ENCODE results near the gene MGMT. TPM values are rescaled to one million over a fixed set of nuclear protein-coding genes. Genes with fewer than 3 reads are reported as not detected.

MGMT gene
- total and polyA plus RNA-seq, 5 donors from 2014 or later = 18.7 to 48.0 (median 35.2) TPM

- Mint-ChIP-seq H3K36me3 (peaks cover 8% of the 10 kb centered on the region), H3K4me1 (peaks cover 3 to 40% (median 10%) of the 10 kb centered on the region in 4 donors), H3K9me3 (peaks cover 0 to 2% (median 0%) of the 10 kb centered on the region in 7 donors), H3K27me3 (no peaks in the 10 kb centered on the region), H3K27ac (no peak overlapping the region), H3K4me3 (no peak overlapping the region)
- no peaks in the 10 kb centered on the region for H3K27me3 ChIP-seq (ENCODE audit: control insufficient read depth, insufficient read depth, low read length)
- no peaks in the 10 kb centered on the region for H3K9me3 ChIP-seq (ENCODE audit: control insufficient read depth in 2 of 2, low read length in 2 of 2)
- no peak overlapping the region for H3K4me3 ChIP-seq (ENCODE audit: low read depth, low read length)
- no peak for ATAC-seq (ENCODE audit: low read depth in 2 of 2)
- DNase-seq = no peak
- H3K4me1 ChIP-seq (ENCODE audit: control insufficient read depth, insufficient read depth, low read length, poor library complexity, severe bottlenecking) = no peaks in the 10 kb centered on the region
- no peaks in the 10 kb centered on the region for H3K36me3 ChIP-seq (ENCODE audit: control insufficient read depth, insufficient read depth, low read length)
- no peak overlapping the region for H3K27ac ChIP-seq (ENCODE audit: insufficient read depth, low read length, poor library complexity, severe bottlenecking)
Measured at GRCh38 chr10:129516846-129517679, 50.0 kb downstream of the MGMT start.

GRCh38 chr10:129517680-129518057 lies 50.6 kb downstream of the MGMT start:
- Mint-ChIP-seq H3K9me3 (peaks cover 0 to 2% (median 0%) of the 10 kb centered on the region in 7 donors), H3K27me3 (no peaks in the 10 kb centered on the region), H3K27ac (peak overlapping the region in 1 of 3 donors; percentile 60), H3K4me3 (no peak overlapping the region), H3K36me3 (peaks cover 8% of the 10 kb centered on the region), H3K4me1 (peaks cover 3 to 36% (median 8%) of the 10 kb centered on the region in 4 donors)
- Histone ChIP-seq H3K36me3 (ENCODE audit: control insufficient read depth, insufficient read depth, low read length) (no peaks in the 10 kb centered on the region), H3K27ac (ENCODE audit: insufficient read depth, low read length, poor library complexity, severe bottlenecking) (no peak overlapping the region), H3K4me1 (ENCODE audit: control insufficient read depth, insufficient read depth, low read length, poor library complexity, severe bottlenecking) (no peaks in the 10 kb centered on the region), H3K27me3 (ENCODE audit: control insufficient read depth, insufficient read depth, low read length) (no peaks in the 10 kb centered on the region), H3K9me3 (ENCODE audit: control insufficient read depth in 2 of 2, low read length in 2 of 2) (no peaks in the 10 kb centered on the region), H3K4me3 (ENCODE audit: low read depth, low read length) (no peak overlapping the region)
- ATAC-seq (ENCODE audit: low read depth in 2 of 2) = no peak
- DNase-seq = no peak

- Mint-ChIP-seq H3K36me3 (peaks cover 8% of the 10 kb centered on the region), H3K27ac (no peak overlapping the region), H3K4me1 (peaks cover 0 to 24% (median 7%) of the 10 kb centered on the region in 4 donors), H3K27me3 (no peaks in the 10 kb centered on the region), H3K4me3 (no peak overlapping the region), H3K9me3 (peaks cover 0 to 2% (median 0%) of the 10 kb centered on the region in 7 donors)
- ATAC-seq (ENCODE audit: low read depth in 2 of 2) (no peak), DNase-seq (no peak)
- Histone ChIP-seq H3K4me1 (ENCODE audit: control insufficient read depth, insufficient read depth, low read length, poor library complexity, severe bottlenecking) (no peaks in the 10 kb centered on the region), H3K9me3 (ENCODE audit: control insufficient read depth in 2 of 2, low read length in 2 of 2) (no peaks in the 10 kb centered on the region), H3K4me3 (ENCODE audit: low read depth, low read length) (no peak overlapping the region), H3K27ac (ENCODE audit: insufficient read depth, low read length, poor library complexity, severe bottlenecking) (no peak overlapping the region), H3K27me3 (ENCODE audit: control insufficient read depth, insufficient read depth, low read length) (no peaks in the 10 kb centered on the region), H3K36me3 (ENCODE audit: control insufficient read depth, insufficient read depth, low read length) (no peaks in the 10 kb centered on the region)
Measured at GRCh38 chr10:129518793-129519192, 51.8 kb downstream of the MGMT start.

GRCh38 chr10:129520440-129521080 lies 53.5 kb downstream of the MGMT start:
- ATAC-seq (ENCODE audit: low read depth in 2 of 2) = no peak
- Mint-ChIP-seq H3K27ac (no peak overlapping the region), H3K4me1 (peaks cover 5 to 14% (median 8%) of the 10 kb centered on the region in 4 donors), H3K9me3 (peaks cover 0 to 3% (median 0%) of the 10 kb centered on the region in 7 donors), H3K36me3 (peaks cover 11% of the 10 kb centered on the region), H3K4me3 (no peak overlapping the region), H3K27me3 (no peaks in the 10 kb centered on the region)
- no peaks in the 10 kb centered on the region for H3K27me3 ChIP-seq (ENCODE audit: control insufficient read depth, insufficient read depth, low read length)
- no peaks in the 10 kb centered on the region for H3K36me3 ChIP-seq (ENCODE audit: control insufficient read depth, insufficient read depth, low read length)
- H3K4me3 ChIP-seq (ENCODE audit: low read depth, low read length) = no peak overlapping the region
- H3K27ac ChIP-seq (ENCODE audit: insufficient read depth, low read length, poor library complexity, severe bottlenecking) = no peak overlapping the region
- DNase-seq = no peak
- no peaks in the 10 kb centered on the region for H3K4me1 ChIP-seq (ENCODE audit: control insufficient read depth, insufficient read depth, low read length, poor library complexity, severe bottlenecking)
- H3K9me3 ChIP-seq (ENCODE audit: control insufficient read depth in 2 of 2, low read length in 2 of 2) = no peaks in the 10 kb centered on the region

- H3K4me3 ChIP-seq (ENCODE audit: low read depth, low read length) = no peak overlapping the region
- no peak overlapping the region for H3K27ac ChIP-seq (ENCODE audit: insufficient read depth, low read length, poor library complexity, severe bottlenecking)
Measured at GRCh38 chr10:129521161-129522025, 54.4 kb downstream of the MGMT start.

GRCh38 chr10:129522041-129522585 lies 55.1 kb downstream of the MGMT start:
- Mint-ChIP-seq H3K36me3 (peaks cover 7% of the 10 kb centered on the region), H3K9me3 (peaks cover 0 to 3% (median 0%) of the 10 kb centered on the region in 7 donors), H3K4me3 (no peak overlapping the region), H3K27me3 (no peaks in the 10 kb centered on the region), H3K27ac (no peak overlapping the region), H3K4me1 (peaks cover 5 to 11% (median 8%) of the 10 kb centered on the region in 4 donors)
- DNase-seq (no peak), ATAC-seq (ENCODE audit: low read depth in 2 of 2) (no peak)
- Histone ChIP-seq H3K27ac (ENCODE audit: insufficient read depth, low read length, poor library complexity, severe bottlenecking) (no peak overlapping the region), H3K4me3 (ENCODE audit: low read depth, low read length) (no peak overlapping the region), H3K27me3 (ENCODE audit: control insufficient read depth, insufficient read depth, low read length) (no peaks in the 10 kb centered on the region), H3K4me1 (ENCODE audit: control insufficient read depth, insufficient read depth, low read length, poor library complexity, severe bottlenecking) (no peaks in the 10 kb centered on the region), H3K36me3 (ENCODE audit: control insufficient read depth, insufficient read depth, low read length) (no peaks in the 10 kb centered on the region), H3K9me3 (ENCODE audit: control insufficient read depth in 2 of 2, low read length in 2 of 2) (no peaks in the 10 kb centered on the region)

More at GRCh38 chr10:129521161-129522025, 54.4 kb downstream of the MGMT start:
- H3K36me3 Mint-ChIP-seq = peaks cover 7% of the 10 kb centered on the region
- H3K9me3 ChIP-seq (ENCODE audit: control insufficient read depth in 2 of 2, low read length in 2 of 2) = no peaks in the 10 kb centered on the region
- H3K4me1 Mint-ChIP-seq = peaks cover 5 to 11% (median 8%) of the 10 kb centered on the region in 4 donors
- H3K9me3 Mint-ChIP-seq = peaks cover 0 to 3% (median 0%) of the 10 kb centered on the region in 7 donors
- ATAC-seq (ENCODE audit: low read depth in 2 of 2) (no peak), DNase-seq (no peak)
- no peaks in the 10 kb centered on the region for H3K4me1 ChIP-seq (ENCODE audit: control insufficient read depth, insufficient read depth, low read length, poor library complexity, severe bottlenecking)
- no peaks in the 10 kb centered on the region for H3K36me3 ChIP-seq (ENCODE audit: control insufficient read depth, insufficient read depth, low read length)
- no peak overlapping the region for H3K27ac Mint-ChIP-seq
- H3K27me3 ChIP-seq (ENCODE audit: control insufficient read depth, insufficient read depth, low read length) = no peaks in the 10 kb centered on the region
- no peaks in the 10 kb centered on the region for H3K27me3 Mint-ChIP-seq
- no peak overlapping the region for H3K4me3 Mint-ChIP-seq

GRCh38 chr10:129523031-129523722 lies 56.1 kb downstream of the MGMT start:
- H3K36me3 ChIP-seq (ENCODE audit: control insufficient read depth, insufficient read depth, low read length) = no peaks in the 10 kb centered on the region
- DNase-seq = no peak
- Mint-ChIP-seq H3K4me1 (peaks cover 5 to 11% (median 6%) of the 10 kb centered on the region in 4 donors), H3K36me3 (peaks cover 15% of the 10 kb centered on the region), H3K27ac (no peak overlapping the region), H3K4me3 (no peak overlapping the region), H3K9me3 (peaks cover 0 to 3% (median 0%) of the 10 kb centered on the region in 7 donors), H3K27me3 (no peaks in the 10 kb centered on the region)
- H3K27ac ChIP-seq (ENCODE audit: insufficient read depth, low read length, poor library complexity, severe bottlenecking) = no peak overlapping the region
- no peak for ATAC-seq (ENCODE audit: low read depth in 2 of 2)
- H3K4me1 ChIP-seq (ENCODE audit: control insufficient read depth, insufficient read depth, low read length, poor library complexity, severe bottlenecking) = no peaks in the 10 kb centered on the region
- no peaks in the 10 kb centered on the region for H3K27me3 ChIP-seq (ENCODE audit: control insufficient read depth, insufficient read depth, low read length)
- H3K9me3 ChIP-seq (ENCODE audit: control insufficient read depth in 2 of 2, low read length in 2 of 2) = no peaks in the 10 kb centered on the region
- H3K4me3 ChIP-seq (ENCODE audit: low read depth, low read length) = no peak overlapping the region
